Forelimb muscle (tissue), 1 donor: Measurements from ENCODE around the gene INPP5K. TPM values are rescaled to one million over a fixed set of nuclear protein-coding genes. Genes with fewer than 3 reads are reported as not detected.
"Not testable (repeated sequence)": the region's sequence is repeated elsewhere in the genome, so short reads cannot be mapped to it uniquely, and the experiment has no call there.

Source experiments
- DNase-seq: peaks from one replicate; pipeline ENCODE4 v3.0.0-alpha.2; 2013; ENCODE audit warnings: low read depth
- polyA plus RNA-seq: library from polyadenylated mRNA; unstranded; fragments of 120-200 nt; gene quantifications from one replicate; pipeline ENCODE4 v1.2.1, GENCODE V29; 2013; ENCODE audit not compliant: insufficient read length

Gene INPP5K
- polyA plus RNA-seq, 1 donor = 27.5 TPM

DNA sequence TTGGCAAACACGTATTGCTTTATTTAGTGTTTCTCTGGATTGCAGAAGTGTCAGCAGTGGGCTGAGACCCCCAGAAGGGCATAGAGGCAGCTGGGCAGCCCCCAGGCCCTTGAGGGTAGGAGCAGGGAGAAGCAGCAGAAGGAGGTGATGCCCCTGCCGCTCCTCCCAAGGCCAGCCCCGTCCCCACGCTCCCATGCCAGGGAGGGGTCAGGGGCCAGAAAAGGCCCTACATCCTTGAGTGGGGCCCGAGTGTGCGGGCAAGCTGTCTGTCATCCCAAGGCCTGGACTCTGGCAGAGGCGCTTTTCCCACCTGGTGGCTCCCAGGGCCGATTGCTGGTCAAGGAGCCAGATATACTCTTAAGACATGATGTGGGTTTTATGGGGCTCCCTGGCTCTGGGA lies 52.2 kb downstream of the INPP5K start:
- DNase-seq = no peak

DNA sequence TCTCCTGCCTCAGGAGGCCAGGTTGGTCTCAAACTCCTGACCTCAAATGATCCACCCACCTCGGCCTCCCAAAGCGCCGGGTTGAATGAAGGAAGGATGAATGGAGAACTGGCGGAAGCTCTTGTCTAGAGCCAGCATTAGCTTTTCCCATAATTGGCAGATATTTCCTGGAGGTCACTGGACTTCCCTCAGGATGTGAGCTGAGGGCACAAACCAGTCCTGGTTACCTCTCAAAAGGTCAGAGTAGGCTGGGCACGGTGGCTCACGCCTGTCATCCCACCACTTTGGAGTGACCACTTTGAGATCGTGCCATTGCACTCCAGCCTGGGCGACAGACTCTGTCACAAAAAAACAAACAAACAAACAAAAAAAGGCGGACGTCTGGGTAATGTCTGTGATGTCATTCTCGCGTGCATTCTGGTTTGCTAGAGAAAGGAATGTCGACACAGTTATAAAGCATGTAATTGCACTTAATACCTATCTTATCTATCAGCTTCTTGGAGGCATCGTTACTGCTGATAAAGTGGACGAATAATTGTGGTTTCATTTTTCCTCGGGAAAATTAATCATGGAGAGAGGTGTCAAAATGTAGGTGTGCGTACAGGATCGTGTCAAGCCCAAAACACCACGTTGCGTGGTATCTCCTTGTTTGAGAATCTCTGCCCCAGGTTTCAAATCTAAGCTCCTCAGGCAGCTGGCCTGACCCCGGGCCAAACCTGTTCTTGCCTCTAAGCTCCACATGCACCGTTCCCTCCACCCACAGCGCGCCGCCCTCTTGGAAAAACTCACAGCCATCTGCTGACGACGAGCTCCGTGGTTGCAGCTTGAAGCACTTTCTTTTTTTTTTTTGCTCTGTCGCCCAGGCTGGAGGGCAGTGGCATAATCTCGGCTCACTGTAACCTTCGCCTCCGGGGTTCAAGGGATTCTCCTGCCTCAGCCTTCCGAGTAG lies 54.0 kb downstream of the INPP5K start:
- DNase-seq = no peak

DNA sequence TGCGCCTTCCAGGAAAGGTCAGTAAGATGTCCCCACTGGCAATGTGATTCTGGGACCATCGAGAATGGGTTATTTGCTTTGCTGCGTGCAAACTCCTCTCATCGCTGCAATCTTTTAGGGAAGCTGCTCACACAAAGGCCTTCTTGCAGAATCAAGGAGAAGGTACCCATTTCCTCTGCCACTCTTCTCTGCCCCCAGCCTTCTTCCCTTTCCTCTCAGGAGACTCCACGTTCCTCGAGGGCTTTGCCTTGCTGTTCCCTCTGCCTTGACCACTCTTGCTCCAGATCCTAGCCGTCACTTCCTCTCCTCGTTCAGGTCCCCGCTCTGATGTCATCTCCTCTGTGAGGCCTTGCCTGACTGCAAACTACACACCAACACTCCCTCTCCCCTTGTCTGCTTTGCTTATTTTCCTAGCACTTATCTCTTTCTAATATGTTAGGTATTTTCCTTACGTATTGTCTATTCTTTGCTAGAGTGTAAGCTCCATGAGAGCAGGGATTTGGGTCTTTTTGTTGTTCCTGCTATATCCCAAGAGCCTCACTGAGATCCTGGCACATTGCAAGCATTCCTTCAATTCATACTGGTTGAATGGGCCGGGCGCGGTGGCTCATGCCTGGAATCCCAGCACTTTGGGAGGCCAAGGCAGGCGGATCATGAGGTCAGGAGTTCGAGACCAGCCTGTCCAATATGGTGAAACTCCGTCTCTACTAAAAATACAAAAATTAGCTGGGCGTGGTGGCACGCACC lies 55.0 kb downstream of the INPP5K start:
- no peak for DNase-seq

DNA sequence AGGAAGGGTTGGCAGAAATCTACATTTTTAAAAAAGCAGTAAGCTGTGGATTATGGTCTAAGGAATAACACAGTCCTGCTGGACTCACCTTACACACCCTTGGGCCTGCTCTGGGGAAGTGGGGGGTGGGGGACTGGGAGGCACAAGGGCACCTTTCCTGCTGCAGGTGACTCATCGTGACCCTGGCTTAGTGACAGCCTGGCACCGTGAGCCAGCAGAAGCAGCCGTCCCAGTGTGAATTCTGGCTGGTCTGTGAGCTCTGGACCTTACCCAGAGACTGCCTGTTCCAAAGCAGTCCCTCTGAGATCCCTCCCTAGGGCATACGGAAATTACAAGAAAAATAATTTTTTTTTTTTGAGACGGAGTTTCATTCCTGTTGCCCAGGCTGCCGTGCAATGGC lies 56.2 kb downstream of the INPP5K start:
- no peak for DNase-seq

DNA sequence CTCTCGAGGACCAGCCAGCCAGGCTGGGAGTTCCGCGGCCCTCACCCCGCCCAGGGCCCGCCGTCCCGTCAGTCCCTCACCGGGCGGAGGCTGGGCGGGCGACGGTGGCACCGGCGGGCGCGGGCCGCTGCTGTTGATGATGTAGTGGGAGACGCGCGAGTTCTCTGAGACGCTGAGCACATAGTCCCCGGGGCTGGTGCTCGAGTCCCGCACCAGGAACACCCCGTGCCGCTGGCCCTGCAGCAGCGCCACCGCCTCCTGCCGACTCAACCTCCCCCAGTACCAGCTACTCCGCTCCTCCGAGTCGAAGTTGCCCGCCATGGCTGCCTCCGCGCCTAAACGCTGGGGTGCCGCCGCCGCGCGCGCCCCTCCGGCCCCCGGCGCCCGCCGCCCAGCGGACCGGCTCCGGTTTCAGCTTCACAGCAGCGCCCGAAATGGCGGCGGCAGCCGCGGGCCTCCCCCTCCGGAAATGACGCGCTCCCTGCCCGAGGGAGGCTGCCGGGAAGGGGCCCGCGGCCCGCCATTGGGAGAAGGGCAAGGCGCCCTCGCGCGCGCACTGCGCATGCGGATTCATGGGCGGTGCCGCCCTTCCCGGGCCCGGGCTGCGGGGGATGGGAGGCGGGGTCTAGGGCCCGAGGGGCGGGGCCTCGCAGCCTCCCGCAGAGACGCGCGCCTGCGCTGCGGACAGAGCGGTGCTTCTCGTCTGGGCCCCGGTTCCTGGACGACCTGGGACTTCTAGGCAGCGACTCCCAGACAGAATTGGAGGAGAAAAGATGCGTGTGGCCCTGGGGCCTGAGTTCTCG lies 60.4 kb downstream of the INPP5K start, which contains the start of gene CRK:
Gene CRK (minus strand): TSS at position 436 of the 803 bp plus-strand sequence. CDS start 115 bp downstream, at position 321.
- DNase-seq = peak; percentile 91

DNA sequence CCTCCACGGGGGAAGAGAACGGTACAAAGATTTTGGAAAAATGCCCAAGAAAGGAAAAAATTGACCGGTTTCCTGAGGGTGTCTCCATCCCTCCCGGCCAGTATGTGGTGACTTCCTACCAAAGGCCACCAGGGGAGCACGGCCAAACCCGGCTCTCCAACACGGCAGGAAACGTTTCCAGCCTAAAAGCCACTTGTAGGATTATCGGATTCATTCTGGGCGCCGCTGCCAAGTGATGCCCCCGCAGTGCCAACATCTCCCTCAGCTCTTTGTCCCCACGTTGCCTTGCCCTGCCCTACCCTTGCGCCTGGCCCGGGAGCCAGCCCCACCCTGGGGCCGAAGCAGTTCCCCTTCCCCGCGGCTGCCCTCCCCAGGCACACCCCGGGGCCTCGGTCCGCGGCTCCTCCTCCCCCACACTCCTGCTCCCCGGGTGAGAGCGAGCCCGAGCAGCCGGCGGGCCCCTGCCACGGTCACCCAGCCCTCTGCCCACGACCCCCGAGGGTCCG lies 61.1 kb downstream of the INPP5K start:
- peak; percentile 25 for DNase-seq

DNA sequence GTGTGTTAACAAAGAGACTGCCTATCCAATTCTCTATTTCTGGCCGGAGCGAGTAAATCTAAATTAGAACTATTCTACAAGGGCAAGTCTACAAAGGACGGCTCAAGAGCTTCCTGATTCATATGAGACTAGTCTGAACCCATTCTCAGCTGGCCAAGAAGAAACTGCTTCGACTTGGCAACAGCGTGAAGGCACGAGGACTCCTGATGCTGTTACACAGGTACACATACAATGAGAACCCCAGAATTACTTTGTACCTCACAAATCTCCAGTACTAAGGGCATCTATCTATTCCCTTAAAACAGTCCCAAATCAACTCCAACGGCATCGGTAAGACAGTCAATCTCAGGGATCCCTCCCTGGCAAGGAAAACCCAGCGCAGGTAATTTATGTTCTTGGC lies 61.9 kb downstream of the INPP5K start:
- no peak for DNase-seq

DNA sequence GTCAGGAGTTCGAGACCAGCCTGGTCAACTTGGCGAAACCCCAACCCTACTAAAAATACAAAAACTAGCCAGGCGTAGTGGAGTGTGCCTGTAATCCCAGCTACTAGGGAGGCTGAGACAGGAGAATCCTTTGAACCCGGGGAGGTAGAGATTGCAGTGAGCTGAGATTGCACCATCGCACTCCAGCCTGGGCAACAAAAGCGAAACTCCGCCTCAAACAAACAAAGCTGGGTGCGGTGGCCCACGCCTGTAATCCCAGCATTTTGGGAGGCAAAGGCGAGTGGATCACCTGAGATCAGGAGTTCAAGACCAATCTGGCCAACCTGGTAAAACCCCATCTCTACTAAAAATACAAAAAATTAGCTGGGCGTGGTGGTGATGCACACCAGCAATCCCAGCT lies 62.7 kb downstream of the INPP5K start:
- not testable (repeated sequence) for DNase-seq

DNA sequence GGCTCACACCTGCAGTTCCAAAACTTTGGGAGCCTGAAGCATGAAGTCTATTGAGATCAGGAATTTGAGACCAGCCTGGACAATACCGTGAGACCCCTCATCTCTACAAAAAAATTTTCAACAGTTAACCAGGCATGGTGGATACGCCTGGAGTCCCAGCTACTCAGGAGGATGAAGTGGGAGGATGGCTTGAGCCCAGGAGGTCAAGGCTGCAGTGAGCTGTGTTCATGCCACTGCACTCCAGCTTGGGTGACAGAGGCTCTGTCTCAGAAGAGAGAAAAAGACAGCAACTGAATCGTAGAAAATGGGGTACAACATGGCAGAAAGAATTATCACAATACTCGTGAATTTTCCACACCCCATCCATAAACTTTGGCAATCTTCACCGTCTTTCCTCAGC lies 63.6 kb downstream of the INPP5K start:
- DNase-seq = no peak

DNA sequence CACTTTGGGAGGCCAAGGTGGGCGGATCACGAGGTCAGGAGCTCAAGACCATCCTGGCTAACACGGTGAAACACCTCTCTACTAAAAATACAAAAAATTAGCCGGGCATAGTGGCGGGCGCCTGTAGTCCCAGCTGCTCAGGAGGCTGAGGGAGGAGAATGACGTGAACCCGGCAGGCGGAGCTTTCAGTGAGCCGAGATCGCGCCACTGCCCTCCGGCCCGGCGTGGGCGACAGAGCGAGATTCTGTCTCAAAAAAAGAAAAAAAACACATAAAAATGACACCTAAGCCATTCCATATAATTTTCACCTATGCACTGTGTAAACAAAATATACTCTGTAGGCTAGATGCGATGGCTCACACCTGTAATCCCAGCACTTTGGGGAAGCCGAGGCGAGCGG lies 66.2 kb downstream of the INPP5K start:
- not testable (repeated sequence) for DNase-seq

DNA sequence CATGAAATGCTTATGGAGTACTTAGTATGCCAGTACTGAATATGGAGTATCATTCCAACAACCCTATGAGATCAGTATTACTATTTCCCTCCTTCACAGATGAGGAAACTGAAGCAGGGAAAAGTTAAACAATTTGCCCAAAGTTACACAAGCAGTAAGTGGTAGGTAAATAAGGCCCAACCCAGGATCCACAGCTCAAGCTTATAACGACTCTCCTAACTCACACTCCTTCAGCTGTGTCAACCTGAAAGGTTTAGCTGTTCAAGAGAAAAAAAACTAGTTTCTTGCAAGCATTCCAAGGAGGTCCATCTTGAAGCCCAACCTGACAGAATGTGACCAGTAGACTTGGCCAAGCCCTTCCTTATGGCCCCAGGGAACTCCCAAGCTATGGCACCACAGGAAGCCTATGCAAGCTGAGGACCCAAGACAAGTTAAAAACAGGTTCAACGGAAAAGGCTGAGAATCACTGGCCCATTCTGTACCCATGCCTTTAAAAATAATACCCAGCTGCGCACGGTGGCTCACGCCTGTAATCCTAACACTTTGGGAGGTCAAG lies 66.9 kb downstream of the INPP5K start:
- no peak for DNase-seq

DNA sequence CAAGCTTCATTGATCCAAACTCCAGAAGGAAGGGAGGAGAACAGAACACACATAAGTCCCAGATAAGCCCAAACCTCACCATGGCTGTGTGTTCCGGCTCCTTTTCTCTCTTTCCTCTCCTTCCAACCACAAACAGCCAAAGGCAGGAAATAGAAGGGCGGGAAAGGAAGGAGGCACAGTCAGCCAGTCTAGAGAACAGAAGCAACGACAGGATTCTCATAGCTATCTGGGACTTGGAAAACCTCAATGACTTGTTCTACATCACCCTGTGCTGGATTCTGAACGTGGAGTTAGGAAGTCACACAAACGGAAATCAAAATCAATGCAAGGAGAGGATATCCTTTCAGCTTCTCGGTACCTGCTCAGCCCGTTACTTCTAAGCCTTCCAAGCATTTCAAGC lies 69.4 kb downstream of the INPP5K start:
- no peak for DNase-seq

DNA sequence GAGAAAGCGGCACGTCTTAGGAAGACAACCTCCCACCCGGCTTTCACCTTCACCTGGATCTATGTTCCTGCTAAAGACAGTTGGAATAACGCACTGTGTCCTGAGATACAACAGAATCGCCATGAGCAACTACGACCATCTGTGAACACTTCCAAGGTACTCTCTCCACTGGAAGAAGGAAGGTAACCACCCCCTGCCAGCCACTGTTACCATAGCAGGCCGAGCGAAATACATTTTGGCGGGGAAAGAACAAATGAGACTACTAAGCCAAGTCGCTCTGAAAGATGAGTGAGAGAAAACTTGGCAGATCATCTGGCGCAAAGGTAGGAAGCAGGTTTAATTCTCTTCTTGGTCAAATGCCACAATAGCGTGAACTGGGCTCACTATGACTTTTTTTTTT lies 70.2 kb downstream of the INPP5K start:
- DNase-seq = no peak

DNA sequence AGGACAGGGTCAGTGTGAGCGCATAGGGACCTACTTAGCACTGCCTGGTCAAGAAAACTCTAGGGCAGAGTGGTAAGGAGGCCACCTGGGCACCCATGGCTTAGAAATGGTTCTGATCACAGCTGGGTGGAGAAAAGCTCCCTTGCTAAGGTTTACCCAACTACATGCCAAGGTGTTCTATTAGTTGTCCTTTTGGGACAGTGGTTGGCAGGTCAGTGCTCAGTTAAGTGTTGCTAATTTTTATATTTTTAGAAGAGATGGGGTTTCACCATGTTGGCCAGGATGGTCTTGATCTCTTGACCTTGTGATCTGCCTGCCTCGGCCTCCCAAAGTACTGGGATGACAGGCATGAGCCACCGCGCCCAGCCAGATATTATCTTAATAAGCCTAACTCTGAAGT lies 70.7 kb downstream of the INPP5K start:
- DNase-seq = not testable (repeated sequence)

Other genes starting within 250 kb of the INPP5K start
- not detected for gene BHLHA9, start 246.2 kb downstream of the INPP5K start, polyA plus RNA-seq
- not detected for gene TRARG1, start 236.9 kb downstream of the INPP5K start, polyA plus RNA-seq
- 713 TPM for gene YWHAE, start 116.4 kb downstream of the INPP5K start, polyA plus RNA-seq
- 40.4 TPM for gene CRK, start 60.4 kb downstream of the INPP5K start, polyA plus RNA-seq
- gene MYO1C, start 23.9 kb downstream of the INPP5K start, polyA plus RNA-seq = 81.1 TPM
- 25.3 TPM for gene PITPNA, start 46.2 kb upstream of the INPP5K start, polyA plus RNA-seq
- 3.9 TPM for gene SLC43A2, start 112.2 kb upstream of the INPP5K start, polyA plus RNA-seq
- 7.1 TPM for gene SCARF1, start 129.1 kb upstream of the INPP5K start, polyA plus RNA-seq
- gene RILP, start 133.3 kb upstream of the INPP5K start, polyA plus RNA-seq = 2.7 TPM
- 161 TPM for gene PRPF8, start 168.3 kb upstream of the INPP5K start, polyA plus RNA-seq
- 5.3 TPM for gene TLCD2, start 193.8 kb upstream of the INPP5K start, polyA plus RNA-seq
- gene WDR81, start 208.1 kb upstream of the INPP5K start, polyA plus RNA-seq = 14.5 TPM
- 2.4 TPM for gene SERPINF2, start 226.3 kb upstream of the INPP5K start, polyA plus RNA-seq
- 313 TPM for gene SERPINF1, start 245.4 kb upstream of the INPP5K start, polyA plus RNA-seq